Activated CD8-positive, alpha-beta T cell treated with anti-CD3 and anti-CD28 coated beads for 36 hours (primary cell): ENCODE measurements around the gene AUTS2. TPM values are rescaled to one million over a fixed set of nuclear protein-coding genes. Genes with fewer than 3 reads are reported as not detected.

Source experiments
- ATAC-seq: fragments of 200-7000 bp; cut with Tn5 transposase; one replicate; pipeline ENCODE4 v1.10.0; 2021; ENCODE audit warnings: mild to moderate bottlenecking, moderate library complexity
- CTCF ChIA-PET: fragments of 350-600 bp; sonication (Branson Sonifier 250); formaldehyde crosslinking; loops from one replicate; lab custom pipeline; 2021; ENCODE audit warnings: antibody characterized with exemption; lab: Charles Lee
- POLR2A ChIA-PET: fragments of 350-600 bp; sonication (Branson Sonifier 250); formaldehyde crosslinking; loops from one replicate; lab custom pipeline; 2021; ENCODE audit warnings: antibody characterized with exemption; lab: Charles Lee
- DNase-seq: peaks from one replicate; pipeline ENCODE4 v3.0.0-alpha.2; 2020
- H3K27ac Mint-ChIP-seq: one replicate; pipeline ENCODE4 v1.8.0; 2021; ENCODE audit warnings: mild to moderate bottlenecking, mixed read lengths
- H3K27me3 Mint-ChIP-seq: one replicate; pipeline ENCODE4 v1.8.0; 2021; ENCODE audit warnings: mixed read lengths
- H3K36me3 Mint-ChIP-seq: one replicate; pipeline ENCODE4 v1.8.0; 2021; ENCODE audit warnings: low read depth, mixed read lengths
- H3K4me1 Mint-ChIP-seq: one replicate; pipeline ENCODE4 v1.8.0; 2021; ENCODE audit warnings: low read depth, mixed read lengths
- H3K4me3 Mint-ChIP-seq: one replicate; pipeline ENCODE4 v1.8.0; 2021; ENCODE audit warnings: mild to moderate bottlenecking, moderate library complexity, mixed read lengths
- H3K9me3 Mint-ChIP-seq: one replicate; pipeline ENCODE4 v1.8.0; 2021; ENCODE audit warnings: mixed read lengths
- CTCF ChIP-seq: fragments of 200-600 bp; IDR thresholded peaks from one replicate; pipeline ENCODE4 v1.8.0; 2022; ENCODE audit warnings: antibody characterized with exemption, mild to moderate bottlenecking
- intact Hi-C: fragments of 100-400 bp; cut with micrococcal nuclease; formaldehyde crosslinking; loops from one replicate; pipeline ENCODE4 v1.10.0; 2022
- total RNA-seq, 2 experiments: library from RNA; stranded (reverse); gene quantifications; one replicate each; pipeline ENCODE4 v1.2.3, GENCODE V29; 2021

AUTS2 gene
- total RNA-seq, 2 experiments from 2014 or later, result 3.1 to 3.3 TPM

GRCh38 chr7:70014472-70015177 is 416.4 kb downstream of the AUTS2 start:
- intact Hi-C loops, result no loop called here
- Mint-ChIP-seq H3K27ac (no peak overlapping the region), H3K36me3 (no peaks in the 10 kb centered on the region), H3K27me3 (peaks cover 8% of the 10 kb centered on the region), H3K4me1 (no peaks in the 10 kb centered on the region), H3K9me3 (no peaks in the 10 kb centered on the region), H3K4me3 (no peak overlapping the region)
- POLR2A ChIA-PET, result no interaction called here
- TF ChIP-seq CTCF, result no peak
- DNase-seq (no peak), ATAC-seq (no peak)
- CTCF ChIA-PET, result no interaction called here

GRCh38 chr7:70015353-70015752 is 417.1 kb downstream of the AUTS2 start:
- POLR2A ChIA-PET, result no interaction called here
- intact Hi-C loops, result no loop called here

GRCh38 chr7:70016044-70016770 is 417.9 kb downstream of the AUTS2 start:
- ChIA-PET CTCF (interaction anchor here (0.6 kb wide), 1 partner anchor 205 kb away, joined by 3 read pairs; no protein-coding TSS in a partner anchor), POLR2A (no interaction called here)
- intact Hi-C loops, result no loop called here
- Mint-ChIP-seq H3K9me3 (no peaks in the 10 kb centered on the region), H3K27ac (no peak overlapping the region), H3K4me3 (no peak overlapping the region), H3K36me3 (no peaks in the 10 kb centered on the region), H3K4me1 (no peaks in the 10 kb centered on the region), H3K27me3 (peaks cover 8% of the 10 kb centered on the region)
- DNase-seq, result no peak
- TF ChIP-seq CTCF, result no peak
- no peak for ATAC-seq

More at GRCh38 chr7:70015353-70015752, 417.1 kb downstream of the AUTS2 start:
- ATAC-seq, result no peak
- H3K27me3 Mint-ChIP-seq, result peaks cover 8% of the 10 kb centered on the region
- H3K9me3 Mint-ChIP-seq, result no peaks in the 10 kb centered on the region
- H3K4me3 Mint-ChIP-seq, result no peak overlapping the region
- H3K36me3 Mint-ChIP-seq, result no peaks in the 10 kb centered on the region
- CTCF ChIA-PET, result no interaction called here
- H3K4me1 Mint-ChIP-seq, result no peaks in the 10 kb centered on the region
- no peak for DNase-seq
- TF ChIP-seq CTCF, result no peak
- no peak overlapping the region for H3K27ac Mint-ChIP-seq

GRCh38 chr7:70017357-70017756 is 419.1 kb downstream of the AUTS2 start:
- Mint-ChIP-seq H3K27me3 (peaks cover 7% of the 10 kb centered on the region), H3K27ac (no peak overlapping the region), H3K9me3 (no peaks in the 10 kb centered on the region), H3K36me3 (no peaks in the 10 kb centered on the region), H3K4me1 (no peaks in the 10 kb centered on the region), H3K4me3 (no peak overlapping the region)
- TF ChIP-seq CTCF, result no peak
- DNase-seq (no peak), ATAC-seq (no peak)
- intact Hi-C loops, result no loop called here
- ChIA-PET POLR2A (no interaction called here), CTCF (no interaction called here)

- ATAC-seq, result no peak
- Mint-ChIP-seq H3K9me3 (no peaks in the 10 kb centered on the region), H3K4me3 (no peak overlapping the region), H3K36me3 (no peaks in the 10 kb centered on the region), H3K27me3 (peaks cover 5% of the 10 kb centered on the region), H3K27ac (no peak overlapping the region), H3K4me1 (no peaks in the 10 kb centered on the region)
- DNase-seq, result no peak
- no peak for TF ChIP-seq CTCF
- CTCF ChIA-PET, result interaction anchor here (0.7 kb wide), 1 partner anchor 40 kb away, joined by 3 read pairs; no protein-coding TSS in a partner anchor
- POLR2A ChIA-PET, result no interaction called here
- intact Hi-C loops, result no loop called here
Measured at GRCh38 chr7:70018700-70019099, 420.4 kb downstream of the AUTS2 start.
